OCI-LY1 (cell line): ENCODE data around the gene FKBP14.

Experiments
- H2AFZ ChIP-seq: fragments of 200-600 bp; sonication (generic), shearing (Covaris generic); 2 replicates; pipeline ENCODE4 v1.6.0; 2014; ENCODE audit warnings: antibody characterized with exemption, mild to moderate bottlenecking, low read length
- H3F3A ChIP-seq: fragments of 200-600 bp; sonication (generic), shearing (Covaris generic); 2 replicates; pipeline ENCODE4 v1.6.0; 2014; ENCODE audit warnings: mild to moderate bottlenecking, antibody characterized with exemption, low read length, moderate library complexity; ENCODE audit not compliant: insufficient read depth
- H3K27ac ChIP-seq: fragments of 200-600 bp; sonication (generic); 2 replicates; pipeline ENCODE4 v1.5.1; 2014; ENCODE audit warnings: low read length, mixed run types, mild to moderate bottlenecking, low read depth; ENCODE audit not compliant: poor library complexity, severe bottlenecking
- H3K27me3 ChIP-seq: fragments of 200-600 bp; sonication (generic); 2 replicates; pipeline ENCODE4 v1.6.0; 2014; ENCODE audit warnings: antibody characterized with exemption, mild to moderate bottlenecking, low read length, moderate library complexity; ENCODE audit not compliant: insufficient read depth
- H3K36me3 ChIP-seq: fragments of 200-600 bp; sonication (generic); 2 replicates; pipeline ENCODE4 v1.6.1; 2014; ENCODE audit warnings: mild to moderate bottlenecking, antibody characterized with exemption, low read length, moderate library complexity, mixed read lengths; ENCODE audit not compliant: insufficient read depth
- H3K4me1 ChIP-seq: fragments of 200-600 bp; sonication (generic); 2 replicates; pipeline ENCODE4 v1.5.1; 2014; ENCODE audit warnings: mild to moderate bottlenecking, low read length, moderate library complexity; ENCODE audit not compliant: insufficient read depth, severe bottlenecking
- H3K4me2 ChIP-seq: fragments of 200-600 bp; sonication (generic), shearing (Covaris generic); 2 replicates; pipeline ENCODE4 v1.6.1; 2014; ENCODE audit warnings: low read length
- H3K4me3 ChIP-seq: fragments of 200-600 bp; sonication (generic); 2 replicates; pipeline ENCODE4 v1.5.1; 2014; ENCODE audit warnings: low read length, low read depth, mild to moderate bottlenecking, mixed read lengths; ENCODE audit not compliant: poor library complexity, severe bottlenecking
- H3K79me2 ChIP-seq: fragments of 200-600 bp; shearing (Covaris generic); 2 replicates; pipeline ENCODE4 v1.6.1; 2016; ENCODE audit warnings: mixed run types, low read length, mixed read lengths; ENCODE audit not compliant: insufficient read depth
- H3K9ac ChIP-seq: fragments of 200-600 bp; sonication (generic), shearing (Covaris generic); 2 replicates; pipeline ENCODE4 v1.6.1; 2014; ENCODE audit warnings: mild to moderate bottlenecking, low read length, mixed read lengths
- H3K9me2 ChIP-seq: fragments of 200-600 bp; sonication (generic), shearing (Covaris generic); 2 replicates; pipeline ENCODE4 v1.6.1; 2014; ENCODE audit warnings: low read depth, mild to moderate bottlenecking, low read length, mixed read lengths
- H3K9me3 ChIP-seq: fragments of 200-600 bp; shearing (Covaris generic); 2 replicates; pipeline ENCODE4 v1.6.1; 2014; ENCODE audit warnings: low read length, mixed read lengths
- H4K20me1 ChIP-seq: fragments of 200-600 bp; sonication (generic), shearing (Covaris generic); 2 replicates; pipeline ENCODE4 v1.6.0; 2016; ENCODE audit warnings: mild to moderate bottlenecking, low read length; ENCODE audit not compliant: insufficient read depth
- CTCF ChIP-seq: fragments of 200-600 bp; sonication (generic), shearing (Covaris generic); IDR thresholded peaks from 2 replicates; pipeline ENCODE4 v1.5.1; 2017; ENCODE audit warnings: mild to moderate bottlenecking, antibody characterized with exemption, low read length, moderate library complexity, mixed read lengths
- EZH2 ChIP-seq: fragments of 200-600 bp; sonication (generic), shearing (Covaris generic); IDR thresholded peaks from 2 replicates; pipeline ENCODE4 v1.8.0; 2017; ENCODE audit warnings: borderline replicate concordance, mixed run types, mild to moderate bottlenecking, antibody characterized with exemption, low read length, moderate library complexity, mixed read lengths

The FKBP14 gene

DNA sequence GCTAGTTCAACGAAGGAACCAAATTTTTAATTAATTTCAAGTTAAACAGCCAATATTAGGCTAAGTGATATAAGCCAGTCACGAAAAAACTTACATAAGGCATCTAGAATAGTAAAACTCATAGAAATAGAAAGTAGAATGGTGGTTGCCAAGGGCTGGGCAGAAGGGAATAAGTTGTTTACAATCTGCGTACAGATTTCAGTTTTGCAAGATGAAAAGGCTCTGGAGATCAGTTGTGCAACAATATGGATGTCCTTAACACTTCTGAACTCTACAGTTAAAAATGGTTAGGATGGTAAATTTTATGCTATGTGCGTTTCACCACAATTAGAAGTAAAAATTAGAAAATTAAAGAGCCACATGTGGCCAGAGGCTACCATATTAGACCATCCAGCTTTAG lies 50.2 kb downstream of the FKBP14 start:
- Histone ChIP-seq H3K4me2 (peak overlapping the region; percentile 9; the same call in 1 of the 2 replicates), H3K79me2 (peaks cover 71% of the 10 kb centered on the region)
- TF ChIP-seq EZH2 (no peak), CTCF (no peak)

DNA sequence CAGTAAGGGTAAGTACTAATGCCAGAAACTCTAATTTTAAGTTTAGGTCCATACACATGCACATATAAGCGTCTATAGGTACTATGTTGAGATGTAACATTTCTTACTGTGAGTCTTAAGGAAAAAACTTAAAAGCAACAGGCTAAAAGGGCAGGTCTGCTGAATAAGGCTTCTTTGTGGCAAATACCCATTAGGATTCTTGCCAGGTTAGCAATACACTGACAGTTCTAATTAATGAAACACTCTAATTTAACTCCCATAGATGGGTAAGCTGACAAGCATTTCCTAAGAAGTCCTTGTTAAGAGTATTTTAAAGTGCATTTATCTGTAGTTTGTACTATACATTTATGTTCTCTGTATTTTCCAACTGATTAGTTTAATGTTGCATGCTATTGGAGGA lies 50.9 kb downstream of the FKBP14 start:
- Histone ChIP-seq H3K9me2 (no peaks in the 10 kb centered on the region), H4K20me1 (no peaks in the 10 kb centered on the region), H2AFZ (no peak overlapping the region), H3K79me2 (peaks cover 64% of the 10 kb centered on the region), H3K9ac (no peak overlapping the region; the same call in 1 of the 2 replicates), H3K4me2 (peak overlapping the region; percentile 9; the same call in 1 of the 2 replicates), H3K9me3 (no peaks in the 10 kb centered on the region), H3K36me3 (no peaks in the 10 kb centered on the region), H3K4me3 (no peak overlapping the region), H3F3A (no peaks in the 10 kb centered on the region), H3K4me1 (peaks cover 50% of the 10 kb centered on the region), H3K27me3 (no peaks in the 10 kb centered on the region), H3K27ac (no peak overlapping the region)
- TF ChIP-seq CTCF, result no peak
- no peak for TF ChIP-seq EZH2

More for the DNA sequence above, 50.2 kb downstream of the FKBP14 start:
- Histone ChIP-seq H3K36me3 (no peaks in the 10 kb centered on the region), H3K27me3 (no peaks in the 10 kb centered on the region), H3K27ac (no peak overlapping the region), H3K9me2 (no peaks in the 10 kb centered on the region), H3K9ac (no peak overlapping the region), H3K4me1 (peaks cover 50% of the 10 kb centered on the region), H3K4me3 (no peak overlapping the region), H2AFZ (no peak overlapping the region), H3F3A (no peaks in the 10 kb centered on the region), H4K20me1 (no peaks in the 10 kb centered on the region), H3K9me3 (no peaks in the 10 kb centered on the region)

DNA sequence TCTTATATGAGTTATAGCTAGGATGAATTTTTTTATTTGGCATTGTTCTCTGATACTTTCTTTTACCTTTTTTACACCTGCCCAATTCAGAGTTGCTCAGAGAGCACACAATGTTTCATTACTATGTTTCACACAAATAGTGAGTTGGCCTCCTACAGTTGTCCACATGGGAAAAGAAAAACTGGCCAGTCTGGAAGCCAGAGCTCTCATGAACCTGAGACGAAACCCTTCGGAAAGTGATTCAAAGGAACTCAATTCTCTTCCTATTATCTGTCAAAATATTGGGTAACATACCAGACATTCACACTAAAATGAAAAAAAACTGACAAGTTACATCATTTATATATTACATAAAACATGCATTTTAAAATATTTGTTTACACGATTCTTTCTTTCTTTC lies 52.2 kb downstream of the FKBP14 start:
- H3K79me2 ChIP-seq, result peaks cover 51% of the 10 kb centered on the region
- peaks cover 1% of the 10 kb centered on the region; the same call in 1 of the 2 replicates for H3K36me3 ChIP-seq
- peak overlapping the region; percentile 0; the same call in 1 of the 2 replicates for H3K4me2 ChIP-seq
- H3F3A ChIP-seq, result no peaks in the 10 kb centered on the region
- H4K20me1 ChIP-seq, result no peaks in the 10 kb centered on the region
- H3K9me3 ChIP-seq, result no peaks in the 10 kb centered on the region
- no peak overlapping the region for H3K27ac ChIP-seq
- H3K4me3 ChIP-seq, result no peak overlapping the region
- no peaks in the 10 kb centered on the region for H3K9me2 ChIP-seq
- no peak overlapping the region for H2AFZ ChIP-seq
- H3K27me3 ChIP-seq, result no peaks in the 10 kb centered on the region
- peaks cover 50% of the 10 kb centered on the region for H3K4me1 ChIP-seq
- no peak overlapping the region for H3K9ac ChIP-seq
- TF ChIP-seq CTCF, result no peak
